Measurements from ENCODE around the gene GNAI3.

GRCh38 chr1:109664671-109665070 is 116.3 kb downstream of the GNAI3 start:
- TF ChIP-seq POLR2AphosphoS5 (IDR thresholded peaks at IDR 0.05; ENCODE audit: low read depth, low read length) (no peak), TAF1 (IDR thresholded peaks at IDR 0.05; ENCODE audit: low read depth, low read length) (no peak), POLR2A (IDR thresholded peaks at IDR 0.05; ENCODE audit: low read depth, low read length) (no peak), SPI1 (IDR thresholded peaks at IDR 0.05; ENCODE audit: low read depth, low read length) (no peak), PAX5 (IDR thresholded peaks at IDR 0.05; ENCODE audit: insufficient read depth, low read length, severe bottlenecking) (no peak)
